Vagina (tissue), 2 donors: ENCODE results near the gene UGT1A6. TPM values are rescaled to one million over a fixed set of nuclear protein-coding genes. Genes with fewer than 3 reads are reported as not detected.

ENCODE experiments used
- DNase-seq, 2 donors: peaks; one replicate each; pipeline ENCODE4 v3.0.0-alpha.2; 2017; ENCODE audit errors: extremely low spot score in 2 of 2
- H3K27ac ChIP-seq: fragments of 200-600 bp; sonication (generic); one replicate; pipeline ENCODE4 v1.5.1; 2019
- H3K27me3 ChIP-seq: fragments of 200-600 bp; sonication (generic); one replicate; pipeline ENCODE4 v1.5.1; 2019
- H3K36me3 ChIP-seq, 2 donors: fragments of 200-600 bp; sonication (generic); one replicate each; pipeline ENCODE4 v1.5.1; 2017 to 2019
- H3K4me1 ChIP-seq: fragments of 200-600 bp; sonication (generic); one replicate; pipeline ENCODE4 v1.5.1; 2019
- H3K4me3 ChIP-seq, 2 donors: fragments of 200-600 bp; sonication (generic); 1 replicate in 1 of 2; 2 replicates in 1 of 2; pipeline ENCODE4 v1.5.1; 2016 to 2019
- H3K9me3 ChIP-seq: fragments of 200-600 bp; sonication (generic); one replicate; pipeline ENCODE4 v1.5.1; 2019
- POLR2A ChIP-seq, 2 donors: fragments of 450-650 bp; IDR thresholded peaks; one replicate each; pipeline ENCODE4 v1.6.1; 2017; ENCODE audit warnings: antibody characterized with exemption in 2 of 2, mild to moderate bottlenecking in 2 of 2, moderate library complexity in 2 of 2
- POLR2AphosphoS5 ChIP-seq, 2 donors: sonication (generic); formaldehyde crosslinking; IDR thresholded peaks; one replicate each; pipeline ENCODE4 v1.9.0; 2017; ENCODE audit warnings: antibody characterized with exemption in 2 of 2, mild to moderate bottlenecking in 2 of 2, low read depth in 1 of 2; ENCODE audit not compliant: insufficient read depth in 1 of 2
- intact Hi-C: fragments of 100-400 bp; cut with DNase I; formaldehyde crosslinking; loops from one replicate; pipeline ENCODE4 v1.15.1; 2023
- total RNA-seq: library from RNA; depleted of rRNA; stranded (reverse); fragments of >200 nt; gene quantifications from one replicate; pipeline ENCODE4 v1.2.3, GENCODE V29; 2016
- TF ChIP-seq, protein P1 (sequence below), 3 experiments: fragments of 450-650 bp in 2 of 3; fragments of 200-600 bp in 1 of 3; sonication (generic) in 1 of 3; IDR thresholded peaks; one replicate each; pipeline ENCODE4 v1.5.1; 2017 to 2019; ENCODE audit warnings: antibody characterized with exemption in 3 of 3, mild to moderate bottlenecking in 2 of 3, moderate library complexity in 2 of 3

The UGT1A6 gene
- total RNA-seq, 1 donor from 2014 or later = 14.0 TPM

DNA sequence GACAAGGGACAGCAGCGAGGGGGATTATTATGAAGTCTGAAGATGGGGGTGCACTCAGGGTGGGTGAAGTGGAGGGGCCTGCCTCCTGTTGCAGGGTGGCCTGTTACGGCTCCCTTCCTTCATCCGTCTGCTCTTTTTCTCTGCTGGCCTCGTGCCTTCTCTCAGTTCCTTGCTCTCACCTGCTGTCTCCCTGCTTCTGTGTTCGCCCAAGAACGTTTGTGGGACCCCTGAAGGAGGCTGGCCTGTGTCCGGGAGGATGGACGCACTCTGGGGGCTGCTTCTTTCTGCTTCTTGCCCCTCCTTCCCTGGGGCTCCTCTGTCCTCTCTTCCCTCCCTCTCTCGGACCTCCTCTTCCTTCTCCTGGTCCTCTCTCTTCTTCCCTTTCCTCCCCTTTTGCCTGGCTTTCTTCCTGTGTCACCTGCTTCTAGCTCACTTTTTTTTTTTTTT is 99.2 kb downstream of the UGT1A6 start:
- H3K27me3 ChIP-seq = no peaks in the 10 kb centered on the region
- no peaks in the 10 kb centered on the region for H3K4me1 ChIP-seq
- peak in 1 of 2 donors; percentile 94 for DNase-seq
- H3K27ac ChIP-seq = no peak overlapping the region
- no peaks in the 10 kb centered on the region for H3K9me3 ChIP-seq
- intact Hi-C loops = no loop called here
- H3K36me3 ChIP-seq = no peaks in the 10 kb centered on the region
- TF ChIP-seq, protein P1, sequence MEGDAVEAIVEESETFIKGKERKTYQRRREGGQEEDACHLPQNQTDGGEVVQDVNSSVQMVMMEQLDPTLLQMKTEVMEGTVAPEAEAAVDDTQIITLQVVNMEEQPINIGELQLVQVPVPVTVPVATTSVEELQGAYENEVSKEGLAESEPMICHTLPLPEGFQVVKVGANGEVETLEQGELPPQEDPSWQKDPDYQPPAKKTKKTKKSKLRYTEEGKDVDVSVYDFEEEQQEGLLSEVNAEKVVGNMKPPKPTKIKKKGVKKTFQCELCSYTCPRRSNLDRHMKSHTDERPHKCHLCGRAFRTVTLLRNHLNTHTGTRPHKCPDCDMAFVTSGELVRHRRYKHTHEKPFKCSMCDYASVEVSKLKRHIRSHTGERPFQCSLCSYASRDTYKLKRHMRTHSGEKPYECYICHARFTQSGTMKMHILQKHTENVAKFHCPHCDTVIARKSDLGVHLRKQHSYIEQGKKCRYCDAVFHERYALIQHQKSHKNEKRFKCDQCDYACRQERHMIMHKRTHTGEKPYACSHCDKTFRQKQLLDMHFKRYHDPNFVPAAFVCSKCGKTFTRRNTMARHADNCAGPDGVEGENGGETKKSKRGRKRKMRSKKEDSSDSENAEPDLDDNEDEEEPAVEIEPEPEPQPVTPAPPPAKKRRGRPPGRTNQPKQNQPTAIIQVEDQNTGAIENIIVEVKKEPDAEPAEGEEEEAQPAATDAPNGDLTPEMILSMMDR (IDR thresholded peaks at IDR 0.05) = no peak
- no peak for TF ChIP-seq POLR2AphosphoS5 (IDR thresholded peaks at IDR 0.05; ENCODE audit: insufficient read depth in 1 of 2, low read depth in 1 of 2)
- TF ChIP-seq POLR2A (IDR thresholded peaks at IDR 0.05) = no peak
- no peak overlapping the region for H3K4me3 ChIP-seq

DNA sequence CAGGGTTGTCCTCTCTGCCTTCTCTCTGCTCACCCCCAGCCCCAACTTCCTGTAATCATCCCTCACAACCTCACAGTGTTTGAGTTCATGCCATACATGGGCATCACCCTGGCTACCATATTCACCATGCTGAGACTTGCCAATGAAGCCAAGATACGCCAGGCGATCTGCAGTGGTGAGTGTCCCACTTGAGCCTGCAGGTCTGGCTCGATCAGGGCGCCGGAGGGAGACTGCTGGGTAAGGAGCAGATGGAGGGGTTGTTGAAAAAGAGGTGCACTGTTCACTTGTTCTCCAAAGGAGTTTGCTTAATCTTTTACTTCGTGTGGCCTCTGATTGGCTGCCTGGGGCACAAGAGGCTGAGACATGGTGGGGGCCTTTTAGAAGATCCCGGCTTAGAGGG is 100.0 kb downstream of the UGT1A6 start:
- Histone ChIP-seq H3K27ac (no peak overlapping the region), H3K36me3 (no peaks in the 10 kb centered on the region), H3K4me1 (no peaks in the 10 kb centered on the region), H3K4me3 (no peak overlapping the region), H3K9me3 (no peaks in the 10 kb centered on the region), H3K27me3 (no peaks in the 10 kb centered on the region)
- no peak for DNase-seq
- intact Hi-C loops = no loop called here
- TF ChIP-seq POLR2A (IDR thresholded peaks at IDR 0.05) (no peak), POLR2AphosphoS5 (IDR thresholded peaks at IDR 0.05; ENCODE audit: insufficient read depth in 1 of 2, low read depth in 1 of 2) (no peak)
- TF ChIP-seq, protein P1 (IDR thresholded peaks at IDR 0.05) = no peak

DNA sequence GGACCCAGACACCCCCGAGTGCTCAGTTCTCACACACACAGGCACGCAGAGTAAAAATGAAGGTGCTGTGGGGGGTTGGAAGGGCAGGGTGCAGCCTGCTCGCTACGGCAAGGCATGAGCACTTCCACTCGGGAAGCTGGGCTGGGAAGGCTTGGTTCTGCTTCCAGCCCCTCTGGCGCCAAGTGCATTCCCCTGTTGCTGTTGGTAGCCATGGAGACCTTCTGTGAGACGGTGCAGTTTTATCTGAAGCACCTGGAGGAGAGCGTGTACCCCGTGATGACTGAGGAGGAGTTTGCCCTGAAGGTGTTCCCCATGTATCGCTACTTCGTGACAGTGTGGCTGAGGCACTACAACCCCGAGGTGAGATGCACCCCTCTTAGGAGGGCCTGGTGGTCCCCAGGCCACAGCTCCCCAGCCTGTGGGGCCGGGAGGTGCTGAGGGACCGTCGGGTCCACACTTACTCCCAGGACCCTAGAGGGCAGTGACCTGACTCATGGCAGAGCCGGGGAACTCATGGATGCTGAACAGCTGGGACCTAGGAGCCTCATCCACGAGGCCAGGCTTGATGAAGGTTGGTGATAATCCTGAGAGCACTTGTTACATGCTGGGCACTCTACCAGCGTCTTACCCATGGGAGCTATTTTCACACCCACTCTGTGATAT is 100.9 kb downstream of the UGT1A6 start:
- Histone ChIP-seq H3K4me1 (no peaks in the 10 kb centered on the region), H3K27ac (no peak overlapping the region), H3K4me3 (no peak overlapping the region), H3K9me3 (no peaks in the 10 kb centered on the region), H3K27me3 (no peaks in the 10 kb centered on the region), H3K36me3 (no peaks in the 10 kb centered on the region)
- peak; percentile 82 for DNase-seq
- no peak for TF ChIP-seq POLR2AphosphoS5 (IDR thresholded peaks at IDR 0.05; ENCODE audit: insufficient read depth in 1 of 2, low read depth in 1 of 2)
- no peak for TF ChIP-seq POLR2A (IDR thresholded peaks at IDR 0.05)
- TF ChIP-seq, protein P1 (IDR thresholded peaks at IDR 0.05) = no peak
- intact Hi-C loops = no loop called here

DNA sequence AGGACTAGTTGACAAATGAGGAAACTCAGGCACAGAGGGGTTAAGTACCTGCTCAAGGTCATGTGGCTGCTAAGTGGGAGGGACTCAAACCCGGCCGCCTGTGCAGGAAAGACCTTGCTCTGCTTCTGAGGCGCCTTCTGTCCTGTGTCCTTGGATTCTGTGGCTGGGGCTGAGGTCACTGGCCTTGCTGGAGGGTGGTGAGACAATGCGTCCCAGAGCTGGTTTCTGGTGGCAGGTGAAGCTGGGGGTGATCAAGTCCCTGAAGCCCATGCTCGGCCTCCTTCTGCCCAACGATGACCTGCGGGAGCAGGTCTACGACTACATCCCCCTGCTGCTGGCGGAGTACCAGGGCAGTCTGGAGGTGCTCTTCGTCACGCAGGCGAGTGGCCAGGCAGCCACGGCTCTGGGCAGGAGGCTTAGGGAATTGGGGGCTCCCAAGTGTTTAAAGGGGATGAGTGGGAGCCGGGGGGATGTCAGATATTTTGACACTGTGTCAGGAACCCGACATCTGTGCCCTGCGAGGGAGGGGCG is 101.5 kb downstream of the UGT1A6 start:
- intact Hi-C loops = no loop called here
- peak in 1 of 2 donors; percentile 84 for DNase-seq
- Histone ChIP-seq H3K27ac (no peak overlapping the region), H3K4me1 (no peaks in the 10 kb centered on the region), H3K36me3 (no peaks in the 10 kb centered on the region), H3K27me3 (no peaks in the 10 kb centered on the region), H3K4me3 (no peak overlapping the region), H3K9me3 (no peaks in the 10 kb centered on the region)
- TF ChIP-seq POLR2AphosphoS5 (IDR thresholded peaks at IDR 0.05; ENCODE audit: insufficient read depth in 1 of 2, low read depth in 1 of 2) = no peak
- TF ChIP-seq, protein P1 (IDR thresholded peaks at IDR 0.05) = no peak
- TF ChIP-seq POLR2A (IDR thresholded peaks at IDR 0.05) = no peak

DNA sequence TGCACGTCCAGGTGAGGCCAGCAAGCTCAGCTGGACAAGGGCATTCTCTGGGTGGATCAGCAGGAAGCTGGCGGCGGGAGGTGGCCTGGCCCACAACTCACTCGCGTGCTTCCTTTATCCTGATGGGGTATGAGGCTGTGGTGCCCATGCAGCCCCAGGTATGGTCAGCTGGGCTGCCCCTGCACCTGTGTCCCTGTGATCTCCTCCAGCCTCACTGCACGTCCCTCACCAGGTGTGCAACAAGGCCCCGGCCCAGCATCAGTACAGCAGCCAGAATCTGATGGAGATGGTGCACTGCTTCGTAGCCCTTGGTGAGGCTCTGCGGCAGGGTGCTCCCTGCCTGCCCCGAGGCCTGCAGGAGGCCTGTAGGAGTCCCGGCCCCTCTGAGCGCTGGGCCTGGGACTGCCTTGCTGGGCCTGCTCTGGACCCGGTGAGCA is 103.1 kb downstream of the UGT1A6 start:
- intact Hi-C loops = no loop called here
- H3K4me3 ChIP-seq = no peak overlapping the region
- no peak for TF ChIP-seq POLR2AphosphoS5 (IDR thresholded peaks at IDR 0.05; ENCODE audit: insufficient read depth in 1 of 2, low read depth in 1 of 2)
- TF ChIP-seq, protein P1 (IDR thresholded peaks at IDR 0.05) = no peak
- no peak for TF ChIP-seq POLR2A (IDR thresholded peaks at IDR 0.05)
- no peaks in the 10 kb centered on the region for H3K27me3 ChIP-seq
- no peak overlapping the region for H3K27ac ChIP-seq
- H3K36me3 ChIP-seq = no peaks in the 10 kb centered on the region
- no peaks in the 10 kb centered on the region for H3K9me3 ChIP-seq
- peak in 1 of 2 donors; percentile 91 for DNase-seq
- H3K4me1 ChIP-seq = no peaks in the 10 kb centered on the region
